ENCODE data around the gene NTSR1.

NTSR1 gene

DNA sequence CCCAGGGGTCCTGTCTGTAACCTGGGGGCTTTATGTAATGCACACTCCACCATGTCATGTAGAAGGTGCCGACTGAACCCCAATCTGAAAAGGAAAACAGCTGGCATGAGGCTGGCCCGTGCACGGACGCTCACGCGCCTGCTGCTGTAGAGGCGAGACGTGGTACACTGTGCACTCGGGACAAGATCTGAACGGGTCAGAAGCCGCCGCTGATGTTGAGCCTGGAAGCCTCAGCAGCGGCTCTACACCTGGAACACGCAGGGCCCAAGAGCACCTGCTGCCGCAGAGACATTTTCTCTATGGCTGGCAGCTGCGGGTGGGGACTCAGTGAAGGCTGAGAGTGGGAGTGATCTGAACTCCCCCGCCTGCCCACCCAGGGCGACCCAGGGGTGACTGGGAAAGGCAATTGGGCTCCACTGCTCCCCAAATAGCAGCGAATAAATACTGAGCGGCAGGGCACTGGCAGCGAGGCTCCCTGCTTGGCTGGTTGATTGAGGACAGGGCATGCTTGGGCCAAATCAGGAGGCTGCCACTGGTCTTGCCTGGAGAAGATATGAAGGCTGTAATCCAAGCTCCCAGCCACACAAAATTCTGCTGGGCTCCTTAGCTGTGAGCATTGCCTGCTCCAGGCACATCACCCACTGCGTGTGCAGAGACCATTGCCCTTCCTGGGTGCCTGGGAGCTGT lies 93.5 kb downstream of the NTSR1 start:
- DNase-seq, result no peak
- no peak for ATAC-seq

DNA sequence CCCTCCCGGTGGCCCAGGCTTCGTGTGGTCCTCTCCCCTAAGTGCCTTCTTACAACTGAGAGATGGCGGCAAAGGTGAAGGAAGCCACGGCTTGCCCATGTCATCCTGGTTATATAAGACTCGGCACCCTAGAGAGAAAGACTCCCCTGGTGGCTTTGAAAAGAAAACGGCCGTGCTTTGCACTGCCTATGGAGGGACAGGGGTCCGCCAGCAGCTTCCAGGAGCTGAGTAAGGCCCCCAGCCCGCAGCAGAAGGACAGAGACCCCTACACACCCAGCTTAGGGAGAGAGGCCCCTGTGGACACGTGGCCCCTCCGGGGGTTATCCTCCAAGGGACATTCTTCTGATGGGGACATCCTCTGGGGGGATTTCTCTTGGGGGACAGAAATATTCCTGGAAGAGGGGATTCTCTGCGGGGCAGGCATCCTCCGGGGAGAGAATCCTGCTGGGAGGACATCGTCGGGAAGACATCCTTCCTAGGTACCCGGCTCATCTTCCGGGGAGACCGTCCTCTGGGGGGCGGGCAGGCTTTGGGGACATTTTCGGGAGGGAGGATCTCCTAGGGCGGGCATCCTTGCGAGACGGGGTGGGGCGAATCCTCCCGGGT lies 95.5 kb downstream of the NTSR1 start:
- ATAC-seq (peak; percentile 4), DNase-seq (no peak)

DNA sequence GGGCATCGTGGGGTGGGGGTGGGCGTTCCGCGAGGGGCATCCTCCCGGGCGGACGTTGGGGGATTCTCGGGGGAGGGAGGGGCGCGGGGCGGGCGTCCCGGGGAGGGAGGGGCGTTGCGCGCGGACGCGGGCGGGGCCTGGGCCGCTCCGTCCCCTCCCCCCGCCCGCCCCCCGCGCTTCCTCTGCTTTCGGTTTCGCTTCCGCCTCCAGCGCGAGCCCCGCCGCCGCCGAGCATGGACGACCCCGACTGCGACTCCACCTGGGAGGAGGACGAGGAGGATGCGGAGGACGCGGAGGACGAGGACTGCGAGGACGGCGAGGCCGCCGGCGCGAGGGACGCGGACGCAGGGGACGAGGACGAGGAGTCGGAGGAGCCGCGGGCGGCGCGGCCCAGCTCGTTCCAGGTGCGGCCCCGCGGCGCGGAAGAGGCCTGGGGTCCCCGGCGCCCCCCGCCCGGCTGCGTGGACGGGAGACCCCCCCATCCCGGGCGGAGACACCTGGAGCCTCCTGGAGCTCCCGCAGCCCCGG lies 96.1 kb downstream of the NTSR1 start, which contains the start of gene OGFR:
TSS of gene OGFR (plus strand) at position 209 of the 528 bp plus-strand sequence. CDS start at position 234, 25 bp downstream.
- DNase-seq (peak; percentile 81), ATAC-seq (peak; percentile 48)

DNA sequence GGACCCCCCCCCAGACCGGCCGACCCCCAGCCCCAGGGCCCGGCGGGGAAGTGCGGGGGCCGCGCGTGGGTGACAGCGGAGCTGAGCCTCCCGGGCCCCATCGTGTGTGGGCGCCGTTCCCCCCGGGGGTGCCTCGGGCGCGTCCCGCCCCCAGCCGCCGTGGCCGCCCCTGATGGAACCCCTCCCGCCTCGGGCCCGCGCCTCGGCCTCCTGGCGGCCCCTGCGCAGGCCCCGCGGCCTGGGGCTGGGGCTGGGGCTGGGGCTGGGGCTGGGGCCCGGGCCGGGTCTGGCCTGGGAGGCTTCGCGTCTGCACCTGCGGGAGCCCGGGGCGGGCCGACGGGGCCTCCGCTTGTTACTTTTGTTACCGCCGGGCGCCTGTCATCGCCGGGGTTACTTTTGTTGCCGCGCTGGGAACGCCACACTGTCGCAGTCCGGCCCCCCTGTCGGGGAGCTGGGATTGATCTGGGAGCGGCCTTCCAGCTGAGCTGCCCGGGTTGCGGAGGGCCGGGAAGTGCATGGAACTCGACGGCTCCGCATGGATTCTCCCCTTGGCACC lies 96.6 kb downstream of the NTSR1 start:
- peak; percentile 35 for ATAC-seq
- peak; percentile 43 for DNase-seq

DNA sequence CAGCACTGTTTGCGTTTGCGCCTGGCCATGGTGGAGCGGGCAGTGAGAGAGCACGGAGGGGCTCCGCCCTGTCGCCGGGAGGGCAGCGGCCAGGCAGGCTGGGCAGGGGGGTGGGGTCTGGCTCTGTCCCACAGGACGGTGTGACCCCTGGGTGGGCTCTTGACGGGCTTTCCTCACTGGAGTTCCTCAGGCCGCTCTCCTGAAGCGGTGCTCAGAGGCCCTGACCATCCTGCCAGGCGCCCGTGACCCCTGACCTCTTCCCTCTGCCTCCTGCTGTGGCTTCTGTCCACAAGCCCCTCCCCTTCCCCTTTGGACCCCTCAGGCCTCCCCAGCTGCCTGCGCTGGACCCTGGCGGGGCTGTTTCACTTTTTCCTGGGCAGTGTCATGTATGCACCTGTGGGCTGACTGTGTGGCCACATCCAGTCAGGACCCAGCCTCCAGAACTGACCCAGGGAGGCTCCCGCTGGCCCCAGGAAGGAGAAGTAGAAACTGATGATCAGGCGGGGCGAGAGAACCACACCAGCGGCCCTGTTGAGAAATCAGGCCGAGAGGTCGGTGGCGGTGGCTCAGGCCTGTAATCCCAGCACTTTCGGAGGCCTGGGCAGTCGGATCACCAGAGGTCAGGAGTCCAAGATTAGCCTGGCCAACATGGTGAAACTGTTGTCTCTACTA lies 97.2 kb downstream of the NTSR1 start:
- DNase-seq, result no peak
- ATAC-seq, result no peak

DNA sequence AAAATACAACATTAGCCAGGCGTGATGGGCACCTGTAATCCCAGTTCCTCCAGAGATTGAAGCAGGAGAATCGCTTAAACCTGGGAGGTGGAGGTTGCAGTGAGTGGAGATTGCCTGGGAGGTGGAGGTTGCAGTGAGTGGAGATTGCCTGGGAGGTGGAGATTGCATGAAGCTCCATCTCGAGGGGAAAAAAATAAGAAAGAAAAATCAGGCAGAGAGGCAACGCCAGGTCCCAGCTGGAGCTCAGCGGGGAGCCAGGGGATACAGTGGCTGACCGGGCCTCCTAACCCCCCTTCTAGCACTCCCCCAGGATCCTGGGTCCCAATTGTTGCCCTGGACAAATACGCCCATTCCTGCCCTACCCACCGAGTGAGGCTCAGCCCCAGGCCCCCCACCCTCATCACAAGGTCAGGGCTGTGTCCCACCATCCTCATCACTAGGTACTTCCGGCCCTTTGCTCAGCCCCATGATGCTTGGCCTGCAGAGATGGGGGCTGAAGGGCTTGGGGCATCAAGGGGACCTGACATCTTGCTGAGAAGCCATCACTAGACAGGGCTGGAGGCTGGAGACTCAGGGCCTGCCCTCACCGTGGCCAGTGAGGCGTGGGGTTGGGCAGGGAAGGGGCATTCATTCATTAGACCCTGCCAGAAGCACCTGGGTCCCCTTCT lies 97.9 kb downstream of the NTSR1 start:
- DNase-seq, result no peak

DNA sequence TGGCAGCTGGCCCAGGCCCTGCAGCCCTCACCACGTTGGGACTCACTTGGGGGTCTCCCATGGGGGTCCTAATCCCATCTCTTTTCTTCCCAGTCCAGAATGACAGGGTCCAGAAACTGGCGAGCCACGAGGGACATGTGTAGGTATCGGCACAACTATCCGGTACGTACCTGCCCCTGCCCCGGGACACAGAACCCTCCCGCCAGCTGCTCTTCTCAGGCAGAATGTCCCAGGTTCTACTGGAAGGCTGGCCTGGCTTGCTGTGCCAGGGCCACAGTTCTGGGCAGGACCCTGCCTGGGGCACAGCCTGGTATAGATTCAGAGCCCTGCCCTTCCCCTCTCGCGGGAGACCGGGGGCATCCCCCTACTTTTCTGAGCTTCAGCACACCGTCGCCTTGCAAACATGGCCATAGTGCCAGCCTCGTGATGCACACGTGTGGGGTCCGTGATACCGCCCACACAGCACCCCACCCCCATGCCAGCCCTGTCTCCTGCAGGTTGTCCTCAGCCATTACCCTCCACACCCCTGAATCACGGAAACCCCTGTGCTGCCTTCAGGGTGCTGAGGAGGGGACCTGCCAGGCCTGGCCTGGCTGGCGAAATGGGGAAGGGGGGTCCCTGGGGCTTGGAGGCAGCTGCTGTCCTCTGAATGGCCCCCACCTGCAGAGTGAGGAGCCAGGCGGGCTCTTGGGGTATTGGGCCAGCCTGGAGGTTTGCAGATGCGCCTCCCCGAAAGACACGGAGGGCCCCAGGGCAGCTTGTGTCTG lies 99.0 kb downstream of the NTSR1 start:
- DNase-seq, result no peak
- no peak for ATAC-seq

More for the DNA sequence above, 97.9 kb downstream of the NTSR1 start:
- no peak for ATAC-seq

DNA sequence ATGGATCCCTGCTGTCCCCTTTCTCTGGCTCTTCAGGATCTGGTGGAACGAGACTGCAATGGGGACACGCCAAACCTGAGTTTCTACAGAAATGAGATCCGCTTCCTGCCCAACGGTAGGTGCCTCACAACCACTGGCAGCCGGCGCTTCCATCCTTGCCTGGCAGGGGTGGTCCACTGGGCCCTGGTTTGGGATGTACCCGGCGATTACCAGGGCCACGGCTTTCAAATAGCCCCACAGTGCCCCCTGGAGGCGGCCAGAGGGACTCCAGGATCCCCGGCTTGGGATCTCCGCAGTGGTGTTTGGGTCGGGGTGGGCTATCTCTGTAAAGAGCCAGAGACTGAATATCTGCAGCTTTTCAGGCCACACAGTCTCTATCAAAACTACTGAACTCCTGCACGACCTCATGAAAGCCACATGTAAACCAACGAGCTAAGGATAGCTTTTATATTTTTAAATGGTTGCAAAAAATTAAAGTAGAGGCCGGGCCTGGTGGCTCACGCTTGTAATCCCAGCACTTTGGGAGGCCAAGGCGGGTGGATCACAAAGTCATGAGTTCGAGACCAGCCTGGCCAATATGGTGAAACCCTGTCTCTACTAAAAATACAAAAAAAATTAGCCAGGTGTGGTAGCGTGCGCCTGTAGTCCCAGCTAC lies 99.7 kb downstream of the NTSR1 start:
- DNase-seq, result peak; percentile 86
- peak; percentile 35 for ATAC-seq

DNA sequence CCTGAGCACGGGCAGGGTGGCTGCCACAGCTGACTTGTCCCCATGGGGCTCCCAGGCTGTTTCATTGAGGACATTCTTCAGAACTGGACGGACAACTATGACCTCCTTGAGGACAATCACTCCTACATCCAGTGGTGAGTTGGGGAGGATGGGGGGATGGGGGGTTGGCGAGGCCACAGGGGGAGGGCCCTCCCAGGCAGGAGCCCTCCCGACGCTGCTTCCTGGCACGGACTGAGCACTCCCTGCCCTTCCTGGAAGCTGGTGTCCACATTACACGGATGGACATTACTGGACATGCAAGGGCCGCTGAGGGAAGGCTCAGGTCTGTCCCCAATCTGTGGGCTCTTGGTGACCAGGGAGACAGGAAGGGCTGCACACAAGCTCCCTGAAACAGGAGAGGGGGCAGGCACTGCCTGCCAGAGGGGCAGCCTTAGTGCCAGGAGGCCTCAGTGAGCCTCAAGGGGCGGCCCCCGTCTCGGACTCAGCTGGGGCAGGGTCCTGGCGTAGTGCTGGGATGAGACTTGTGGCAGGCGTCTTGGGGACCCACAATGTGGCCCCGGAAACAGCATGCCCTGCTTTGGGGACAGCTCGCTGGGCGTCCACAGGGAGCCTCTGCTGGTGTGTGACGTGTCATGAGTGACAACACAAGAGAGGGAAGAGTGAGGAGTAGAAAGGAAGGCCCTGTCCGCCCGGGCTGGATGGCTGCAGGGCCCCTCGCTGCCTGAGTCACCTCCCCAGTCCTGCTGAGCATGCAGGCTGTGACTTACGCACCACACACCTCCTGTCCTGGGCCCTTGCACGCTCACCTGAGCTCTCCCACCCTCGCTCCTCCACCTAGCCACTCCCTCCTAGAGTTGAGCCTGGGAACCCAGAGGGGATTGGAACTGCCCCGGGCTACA lies 101.1 kb downstream of the NTSR1 start:
- DNase-seq, result no peak
- no peak for ATAC-seq

DNA sequence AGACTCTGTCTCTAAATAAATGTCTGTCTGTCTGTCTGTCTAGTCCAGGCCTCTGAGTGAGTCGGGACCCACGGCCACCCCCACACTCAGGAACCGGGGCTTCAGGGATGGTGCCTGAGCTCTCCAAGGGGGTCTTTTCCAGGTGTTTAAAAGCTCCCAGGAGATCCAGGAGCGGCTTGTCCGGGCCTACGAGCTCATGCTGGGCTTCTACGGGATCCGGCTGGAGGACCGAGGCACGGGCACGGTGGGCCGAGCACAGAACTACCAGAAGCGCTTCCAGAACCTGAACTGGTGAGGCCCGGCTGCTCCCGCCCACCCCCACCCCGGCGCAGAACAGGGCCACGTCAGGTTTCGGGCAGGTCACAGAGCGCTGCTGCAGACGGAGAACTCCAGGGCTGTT lies 102.7 kb downstream of the NTSR1 start:
- ATAC-seq (no peak), DNase-seq (no peak)

DNA sequence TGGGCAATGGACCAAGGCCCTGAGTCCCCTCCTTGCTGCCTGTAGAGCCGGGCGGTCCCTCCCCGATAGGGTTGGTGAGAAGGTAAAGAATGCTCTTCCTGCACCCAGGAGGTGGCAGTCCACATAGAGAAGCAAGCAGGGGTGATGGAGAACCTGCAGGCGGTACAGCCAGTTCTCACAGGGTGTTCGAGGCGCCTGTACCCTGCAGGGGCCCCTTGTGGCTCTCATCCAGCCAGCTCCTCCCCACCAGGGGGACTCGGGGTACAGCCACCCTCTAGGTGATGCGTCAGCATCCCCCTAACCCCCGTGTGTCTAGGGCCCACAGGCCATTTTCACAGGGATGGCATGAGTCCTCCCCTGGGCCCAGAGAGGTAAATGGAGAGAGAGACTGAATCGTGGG lies 103.1 kb downstream of the NTSR1 start:
- ATAC-seq (no peak), DNase-seq (no peak)

All from stimulated activated naive CD8-positive, alpha-beta T cell treated with anti-CD3 and anti-CD28 coated beads, Interleukin-15, Interleukin-2, amounts not matched to agents 100 U/mL and 50 U/mL, for 24 hours (primary cell).